Caki2 (cell line): Measurements from ENCODE around the gene NEK6. TPM values are rescaled to one million over a fixed set of nuclear protein-coding genes. Genes with fewer than 3 reads are reported as not detected.

Source experiments
- DNase-seq: peaks from one replicate; pipeline ENCODE4 v3.0.0-alpha.2; 2015; ENCODE audit warnings: low read depth
- in situ Hi-C: cut with HindIII; loops from 2 replicates; pipeline ENCODE4 v1.10.0; 2016; ENCODE audit warnings: low sequenced_read_pairs, low pct_unique_long_range_greater_than_20kb, mixed read lengths
- total RNA-seq: library from RNA; depleted of rRNA; stranded (reverse); fragments of >200 nt; shearing (Covaris generic); gene quantifications from 2 replicates; pipeline ENCODE4 v1.2.3, GENCODE V29; 2014; ENCODE audit warnings: low replicate concordance

Gene NEK6
- total RNA-seq, 1 experiment from 2014 or later: 135 TPM

- in situ Hi-C loops: no loop called here
- DNase-seq: no peak
Measured at GRCh38 chr9:124343533-124344290, 86.0 kb downstream of the NEK6 start.

GRCh38 chr9:124344291-124345050 lies 86.7 kb downstream of the NEK6 start:
- in situ Hi-C loops: no loop called here
- no peak for DNase-seq

GRCh38 chr9:124345063-124345462 lies 87.3 kb downstream of the NEK6 start:
- in situ Hi-C loops: no loop called here
- no peak for DNase-seq

- DNase-seq: no peak
- in situ Hi-C loops: no loop called here
Measured at GRCh38 chr9:124345751-124346281, 88.1 kb downstream of the NEK6 start.

GRCh38 chr9:124346347-124347163 lies 88.8 kb downstream of the NEK6 start:
- no peak for DNase-seq
- in situ Hi-C loops: no loop called here

- in situ Hi-C loops: no loop called here
- DNase-seq: no peak
Measured at GRCh38 chr9:124347206-124347967, 89.6 kb downstream of the NEK6 start.

GRCh38 chr9:124347968-124348358 lies 90.2 kb downstream of the NEK6 start:
- DNase-seq: no peak
- in situ Hi-C loops: no loop called here

GRCh38 chr9:124348363-124348762 lies 90.6 kb downstream of the NEK6 start:
- in situ Hi-C loops: no loop called here

GRCh38 chr9:124348831-124349230 lies 91.1 kb downstream of the NEK6 start:
- no peak for DNase-seq
- in situ Hi-C loops: no loop called here

More at GRCh38 chr9:124348363-124348762, 90.6 kb downstream of the NEK6 start:
- no peak for DNase-seq

GRCh38 chr9:124349267-124349666 lies 91.5 kb downstream of the NEK6 start:
- DNase-seq: no peak
- in situ Hi-C loops: no loop called here

- DNase-seq: no peak
- in situ Hi-C loops: no loop called here
Measured at GRCh38 chr9:124349675-124350493, 92.1 kb downstream of the NEK6 start.

- in situ Hi-C loops: no loop called here
- DNase-seq: no peak
Measured at GRCh38 chr9:124350494-124351263, 92.9 kb downstream of the NEK6 start.

- DNase-seq: no peak
- in situ Hi-C loops: no loop called here
Measured at GRCh38 chr9:124351672-124352468, 94.1 kb downstream of the NEK6 start.

- DNase-seq: no peak
- in situ Hi-C loops: no loop called here
Measured at GRCh38 chr9:124352616-124353015, 94.9 kb downstream of the NEK6 start.

GRCh38 chr9:124353166-124353768 lies 95.5 kb downstream of the NEK6 start:
- in situ Hi-C loops: no loop called here
- DNase-seq: no peak
